RWPE1 (cell line): ENCODE measurements around the gene ACOT12.

Experiments
- CTCF ChIA-PET: fragments of 350-600 bp; sonication (Branson Sonifier 250); formaldehyde crosslinking; extraction: SDS; loops from one replicate; lab custom pipeline; 2021; lab: Yijun Ruan, JAX
- POLR2A ChIA-PET: fragments of 400-600 bp; formaldehyde crosslinking; extraction: SDS; loops from one replicate; lab custom pipeline; 2020; ENCODE audit warnings: antibody characterized with exemption; ENCODE audit not compliant: low non-redundant PET; lab: Yijun Ruan, JAX
- DNase-seq: peaks from one replicate; pipeline ENCODE4 v3.0.0; 2012; ENCODE audit warnings: low spot score
- H3K27ac ChIP-seq: fragments of 450-650 bp; 2 replicates; pipeline ENCODE4 v1.5.1; 2017
- CTCF ChIP-seq: fragments of 450-650 bp; conservative IDR thresholded peaks from 2 replicates; pipeline ENCODE4 v1.5.1; 2017; ENCODE audit warnings: low read depth, mild to moderate bottlenecking

ACOT12 gene

GRCh38 chr5:81355291-81356251 is 38.4 kb downstream of the ACOT12 start:
- POLR2A ChIA-PET, result no interaction called here
- TF ChIP-seq CTCF, result no peak
- DNase-seq, result no peak
- CTCF ChIA-PET, result interaction anchor here (0.6 to 0.7 kb wide), 2 partner anchors 47 to 151 kb away, joined by 3 read pairs; no protein-coding TSS in a partner anchor
- no peak overlapping the region for H3K27ac ChIP-seq

- TF ChIP-seq CTCF, result no peak
- H3K27ac ChIP-seq, result no peak overlapping the region
- no peak for DNase-seq
- ChIA-PET POLR2A (no interaction called here), CTCF (interaction anchor here (0.6 kb wide), 1 partner anchor 65 kb away, joined by 3 read pairs; no protein-coding TSS in a partner anchor)
Observed at GRCh38 chr5:81354093-81354492, 39.8 kb downstream of the ACOT12 start.

DNA sequence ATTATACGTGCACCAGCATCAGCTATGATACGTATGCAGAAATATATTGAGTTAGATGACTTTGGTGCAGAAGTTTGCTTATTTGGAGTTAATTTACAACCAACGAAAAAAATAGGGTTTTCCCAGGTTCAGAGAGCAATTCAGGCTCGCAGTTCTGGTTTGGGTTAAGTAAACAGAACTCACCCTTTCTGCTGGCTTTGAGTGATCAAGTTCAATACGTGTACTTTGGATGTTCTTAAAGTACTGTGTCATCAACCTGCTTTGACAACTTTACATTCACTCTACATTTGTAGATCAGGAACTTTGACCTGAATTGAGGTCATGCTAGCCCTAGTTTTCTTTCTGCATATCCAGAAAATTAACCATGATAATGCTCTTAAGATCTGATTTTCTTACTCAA is 40.7 kb downstream of the ACOT12 start:
- CTCF ChIA-PET, result interaction anchor here (0.6 kb wide), 1 partner anchor 64 kb away, joined by 3 read pairs; no protein-coding TSS in a partner anchor
- POLR2A ChIA-PET, result no interaction called here
- H3K27ac ChIP-seq, result no peak overlapping the region
- TF ChIP-seq CTCF, result no peak
- DNase-seq, result no peak

- TF ChIP-seq CTCF, result no peak
- H3K27ac ChIP-seq, result no peak overlapping the region
- DNase-seq, result no peak
- ChIA-PET CTCF (no interaction called here), POLR2A (no interaction called here)
Observed at GRCh38 chr5:81350507-81350906, 43.4 kb downstream of the ACOT12 start.

GRCh38 chr5:81349161-81349560 is 44.8 kb downstream of the ACOT12 start:
- DNase-seq, result no peak
- ChIA-PET POLR2A (no interaction called here), CTCF (interaction anchor here (0.6 kb wide), 1 partner anchor 1034 kb away, joined by 3 read pairs; no protein-coding TSS in a partner anchor)
- H3K27ac ChIP-seq, result no peak overlapping the region
- no peak for TF ChIP-seq CTCF

- CTCF ChIA-PET, result no interaction called here
- no peak for TF ChIP-seq CTCF
- no peak overlapping the region for H3K27ac ChIP-seq
- POLR2A ChIA-PET, result no interaction called here
- DNase-seq, result no peak
Observed at GRCh38 chr5:81345411-81346003, 48.4 kb downstream of the ACOT12 start.
